NCI-H1436 treated with DMSO at 0.1 percent for 48 hours (cell line): ENCODE data around the gene PROSER1.
"Not testable (repeated sequence)": the region's sequence is repeated elsewhere in the genome, so short reads cannot be mapped to it uniquely, and the experiment has no call there.

Source experiments
- DNase-seq: peaks from one replicate; lab custom pipeline; 2025; lab: John Stamatoyannopoulos, UW

Gene PROSER1

GRCh38 chr13:39037880-39038568 is at the start of gene PROSER1, which contains the start of gene NHLRC3:
PROSER1 (minus strand) TSS chr13:39038089; CDS start chr13:39037242, 847 bp downstream.
NHLRC3 (plus strand) TSS chr13:39038456; CDS start chr13:39038640, 184 bp downstream.
- peak; percentile 21 for DNase-seq

GRCh38 chr13:39086251-39086945 is 48.5 kb upstream of the PROSER1 start:
- not testable (repeated sequence) for DNase-seq

GRCh38 chr13:39073983-39074382 is 36.1 kb upstream of the PROSER1 start:
- DNase-seq, result no peak

GRCh38 chr13:39072842-39073241 is 35.0 kb upstream of the PROSER1 start:
- DNase-seq, result no peak

- DNase-seq, result no peak
Observed at GRCh38 chr13:39062004-39062403, 24.1 kb upstream of the PROSER1 start.

GRCh38 chr13:39058040-39058439 is 20.2 kb upstream of the PROSER1 start:
- DNase-seq, result no peak

GRCh38 chr13:39056018-39056417 is 18.1 kb upstream of the PROSER1 start:
- no peak for DNase-seq

GRCh38 chr13:39054112-39054511 is 16.2 kb upstream of the PROSER1 start:
- no peak for DNase-seq

GRCh38 chr13:39052944-39053343 is 15.1 kb upstream of the PROSER1 start:
- no peak for DNase-seq

- DNase-seq, result peak; percentile 0
Observed at GRCh38 chr13:39051157-39051556, 13.3 kb upstream of the PROSER1 start.

GRCh38 chr13:39049274-39049673 is 11.4 kb upstream of the PROSER1 start:
- DNase-seq, result no peak

- DNase-seq, result no peak
Observed at GRCh38 chr13:39048806-39049205, 10.9 kb upstream of the PROSER1 start.

- DNase-seq, result no peak
Observed at GRCh38 chr13:39047560-39047959, 9.7 kb upstream of the PROSER1 start.

- no peak for DNase-seq
Observed at GRCh38 chr13:39044536-39044935, 6.6 kb upstream of the PROSER1 start.

GRCh38 chr13:39040206-39040605 is 2.3 kb upstream of the PROSER1 start:
- no peak for DNase-seq

- DNase-seq, result no peak
Observed at GRCh38 chr13:39039041-39039440, 1.2 kb upstream of the PROSER1 start.

GRCh38 chr13:39038569-39039030 is 711 bp upstream of the PROSER1 start:
- DNase-seq, result no peak

- no peak for DNase-seq
Observed at GRCh38 chr13:39037410-39037879, 444 bp downstream of the PROSER1 start.

GRCh38 chr13:39036212-39036611 is 1.7 kb downstream of the PROSER1 start:
- DNase-seq, result no peak

- no peak for DNase-seq
Observed at GRCh38 chr13:39035799-39036198, 2.1 kb downstream of the PROSER1 start.

GRCh38 chr13:39035204-39035603 is 2.7 kb downstream of the PROSER1 start:
- no peak for DNase-seq

- no peak for DNase-seq
Observed at GRCh38 chr13:39034085-39034484, 3.8 kb downstream of the PROSER1 start.

- DNase-seq, result no peak
Observed at GRCh38 chr13:39032150-39032549, 5.7 kb downstream of the PROSER1 start.
